Testis (tissue), 2 donors: ENCODE results near the gene RSPH4A.

ENCODE experiments used
- CTCF ChIP-seq, 3 experiments: fragments of 450-650 bp in 2 of 3; fragments of 200-600 bp in 1 of 3; sonication (generic) in 1 of 3; IDR thresholded peaks; one replicate each; pipeline ENCODE4 v1.5.1; 2016 to 2019; ENCODE audit warnings: antibody characterized with exemption in 3 of 3, mild to moderate bottlenecking in 2 of 3, moderate library complexity in 1 of 3
- POLR2A ChIP-seq: fragments of 450-650 bp; IDR thresholded peaks from one replicate; pipeline ENCODE4 v1.6.1; 2017; ENCODE audit warnings: antibody characterized with exemption, mild to moderate bottlenecking, moderate library complexity

DNA sequence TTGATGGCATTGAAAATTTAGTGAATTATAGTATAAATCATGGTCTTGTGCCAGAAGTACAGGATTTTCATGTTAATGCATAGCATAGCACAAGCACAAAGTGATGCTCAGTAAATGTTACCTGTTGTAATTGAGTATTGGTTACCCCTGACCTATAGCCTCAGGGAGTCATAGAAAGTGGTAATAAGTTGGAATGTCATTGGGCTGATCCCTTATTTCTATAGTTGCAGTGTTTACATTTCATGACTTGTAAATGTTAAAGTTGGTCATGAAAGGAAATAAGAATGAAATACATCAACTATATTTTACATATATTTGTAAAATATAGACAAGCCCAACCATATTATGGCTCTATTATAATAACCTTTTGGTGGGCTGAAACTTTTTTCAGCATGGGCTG lies 37.9 kb upstream of the RSPH4A start:
- TF ChIP-seq CTCF (IDR thresholded peaks at IDR 0.05) (no peak), POLR2A (no peak)
